HG03159 (cell line): ENCODE data around the gene ELMO1.
"Not testable (repeated sequence)": the region's sequence is repeated elsewhere in the genome, so short reads cannot be mapped to it uniquely, and the experiment has no call there.

Experiments used
- ATAC-seq: cut with Tn5 transposase; IDR thresholded peaks from one replicate; pipeline ENCODE4 v1.9.1; 2021; ENCODE audit warnings: mild to moderate bottlenecking, moderate library complexity; ENCODE audit not compliant: unreplicated experiment

Gene ELMO1

GRCh38 chr7:36994456-36995112 lies 454.1 kb downstream of the ELMO1 start:
- no peak for ATAC-seq

GRCh38 chr7:36986948-36987724 lies 461.5 kb downstream of the ELMO1 start:
- no peak for ATAC-seq

- no peak for ATAC-seq
These were observed 462.1 kb downstream of the ELMO1 start for GRCh38 chr7:36986511-36986933.

GRCh38 chr7:36985866-36986400 lies 462.7 kb downstream of the ELMO1 start:
- no peak for ATAC-seq

- ATAC-seq, result no peak
These were observed 463.3 kb downstream of the ELMO1 start for GRCh38 chr7:36985316-36985715.

- ATAC-seq, result no peak
These were observed 463.9 kb downstream of the ELMO1 start for GRCh38 chr7:36984710-36985312.

GRCh38 chr7:36984041-36984521 lies 464.6 kb downstream of the ELMO1 start:
- ATAC-seq, result no peak

GRCh38 chr7:36982766-36983165 lies 465.9 kb downstream of the ELMO1 start:
- no peak for ATAC-seq

GRCh38 chr7:36979810-36980248 lies 468.8 kb downstream of the ELMO1 start:
- ATAC-seq, result no peak

GRCh38 chr7:36978461-36978860 lies 470.2 kb downstream of the ELMO1 start:
- no peak for ATAC-seq

- no peak for ATAC-seq
These were observed 470.8 kb downstream of the ELMO1 start for GRCh38 chr7:36977878-36978277.

- not testable (repeated sequence) for ATAC-seq
These were observed 475.1 kb downstream of the ELMO1 start for GRCh38 chr7:36973534-36973933.

GRCh38 chr7:36972140-36972518 lies 476.5 kb downstream of the ELMO1 start:
- ATAC-seq, result no peak

- no peak for ATAC-seq
These were observed 477.0 kb downstream of the ELMO1 start for GRCh38 chr7:36971515-36972139.

- no peak for ATAC-seq
These were observed 477.8 kb downstream of the ELMO1 start for GRCh38 chr7:36970551-36971514.

- no peak for ATAC-seq
These were observed 479.3 kb downstream of the ELMO1 start for GRCh38 chr7:36969376-36969775.

- ATAC-seq, result no peak
These were observed 481.3 kb downstream of the ELMO1 start for GRCh38 chr7:36967387-36967786.

GRCh38 chr7:36966636-36967035 lies 482.0 kb downstream of the ELMO1 start:
- ATAC-seq, result no peak

- ATAC-seq, result no peak
These were observed 482.6 kb downstream of the ELMO1 start for GRCh38 chr7:36966039-36966438.

GRCh38 chr7:36965625-36966024 lies 483.0 kb downstream of the ELMO1 start:
- no peak for ATAC-seq
